ENCODE results near the gene BRD1.
"Not testable (repeated sequence)": the region's sequence is repeated elsewhere in the genome, so short reads cannot be mapped to it uniquely, and the experiment has no call there.

The BRD1 gene

GRCh38 chr22:49827271-49827852 lies 311 bp downstream of the BRD1 start:
- Mint-ChIP-seq H3K36me3 (ENCODE audit: insufficient read depth) (peaks cover 40% of the 10 kb centered on the region), H3K4me1 (peaks cover 38% of the 10 kb centered on the region), H3K27ac (ENCODE audit: low read depth) (no peak overlapping the region), H3K27me3 (no peaks in the 10 kb centered on the region), H3K9me3 (no peaks in the 10 kb centered on the region), H3K4me3 (peak overlapping the region; percentile 94)
- peak; percentile 6 for ATAC-seq (replicated peaks; ENCODE audit: extremely low read depth, poor library complexity, severe bottlenecking)
- no peak for DNase-seq (ENCODE audit: low spot score in 2 of 2)

- H3K9me3 Mint-ChIP-seq, result no peaks in the 10 kb centered on the region
- peak overlapping the region; percentile 90 for H3K27ac Mint-ChIP-seq (ENCODE audit: low read depth)
- ATAC-seq (replicated peaks; ENCODE audit: extremely low read depth, poor library complexity, severe bottlenecking) (peak; percentile 29), DNase-seq (ENCODE audit: low spot score in 2 of 2) (peak in 1 of 2 donors; percentile 27)
- H3K4me3 Mint-ChIP-seq, result peak overlapping the region; percentile 94
- H3K27me3 Mint-ChIP-seq, result no peaks in the 10 kb centered on the region
- peaks cover 38% of the 10 kb centered on the region for H3K4me1 Mint-ChIP-seq
- peaks cover 46% of the 10 kb centered on the region for H3K36me3 Mint-ChIP-seq (ENCODE audit: insufficient read depth)
These were observed 936 bp downstream of the BRD1 start for GRCh38 chr22:49826603-49827270.

GRCh38 chr22:49825944-49826602 lies 1.6 kb downstream of the BRD1 start:
- H3K27ac Mint-ChIP-seq (ENCODE audit: low read depth), result peak overlapping the region; percentile 90
- peaks cover 40% of the 10 kb centered on the region for H3K4me1 Mint-ChIP-seq
- peak; percentile 83 for ATAC-seq (replicated peaks; ENCODE audit: extremely low read depth, poor library complexity, severe bottlenecking)
- H3K4me3 Mint-ChIP-seq, result peak overlapping the region; percentile 94
- H3K27me3 Mint-ChIP-seq, result no peaks in the 10 kb centered on the region
- peaks cover 51% of the 10 kb centered on the region for H3K36me3 Mint-ChIP-seq (ENCODE audit: insufficient read depth)
- H3K9me3 Mint-ChIP-seq, result no peaks in the 10 kb centered on the region
- DNase-seq (ENCODE audit: low spot score in 2 of 2), result peak; percentile 51 to 64

GRCh38 chr22:49825436-49825835 lies 2.2 kb downstream of the BRD1 start:
- Mint-ChIP-seq H3K27ac (ENCODE audit: low read depth) (peak overlapping the region; percentile 90), H3K9me3 (no peaks in the 10 kb centered on the region), H3K27me3 (no peaks in the 10 kb centered on the region), H3K4me1 (peaks cover 46% of the 10 kb centered on the region), H3K4me3 (peak overlapping the region; percentile 94), H3K36me3 (ENCODE audit: insufficient read depth) (peaks cover 58% of the 10 kb centered on the region)
- DNase-seq (ENCODE audit: low spot score in 2 of 2) (no peak), ATAC-seq (replicated peaks; ENCODE audit: extremely low read depth, poor library complexity, severe bottlenecking) (no peak)

- H3K27ac Mint-ChIP-seq (ENCODE audit: low read depth), result no peak overlapping the region
These were observed 2.7 kb downstream of the BRD1 start for GRCh38 chr22:49824936-49825335.

GRCh38 chr22:49824185-49824925 lies 3.3 kb downstream of the BRD1 start:
- ATAC-seq (replicated peaks; ENCODE audit: extremely low read depth, poor library complexity, severe bottlenecking) (no peak), DNase-seq (ENCODE audit: low spot score in 2 of 2) (no peak)
- H3K9me3 Mint-ChIP-seq, result no peaks in the 10 kb centered on the region
- peaks cover 48% of the 10 kb centered on the region for H3K4me1 Mint-ChIP-seq
- peak overlapping the region; percentile 68 for H3K27ac Mint-ChIP-seq (ENCODE audit: low read depth)
- peak overlapping the region; percentile 94 for H3K4me3 Mint-ChIP-seq
- peaks cover 61% of the 10 kb centered on the region for H3K36me3 Mint-ChIP-seq (ENCODE audit: insufficient read depth)
- no peaks in the 10 kb centered on the region for H3K27me3 Mint-ChIP-seq

More at GRCh38 chr22:49824936-49825335, 2.7 kb downstream of the BRD1 start:
- H3K4me3 Mint-ChIP-seq, result peak overlapping the region; percentile 94
- no peaks in the 10 kb centered on the region for H3K27me3 Mint-ChIP-seq
- H3K9me3 Mint-ChIP-seq, result no peaks in the 10 kb centered on the region
- H3K36me3 Mint-ChIP-seq (ENCODE audit: insufficient read depth), result peaks cover 61% of the 10 kb centered on the region
- H3K4me1 Mint-ChIP-seq, result peaks cover 51% of the 10 kb centered on the region
- DNase-seq (ENCODE audit: low spot score in 2 of 2), result no peak
- ATAC-seq (replicated peaks; ENCODE audit: extremely low read depth, poor library complexity, severe bottlenecking), result no peak

- H3K27ac Mint-ChIP-seq (ENCODE audit: low read depth), result peak overlapping the region; percentile 68
- no peak for ATAC-seq (replicated peaks; ENCODE audit: extremely low read depth, poor library complexity, severe bottlenecking)
These were observed 4.2 kb downstream of the BRD1 start for GRCh38 chr22:49823289-49824045.

GRCh38 chr22:49821741-49822140 lies 5.9 kb downstream of the BRD1 start:
- ATAC-seq (replicated peaks; ENCODE audit: extremely low read depth, poor library complexity, severe bottlenecking); H3K4me3 Mint-ChIP-seq; H3K9me3 Mint-ChIP-seq; DNase-seq (ENCODE audit: low spot score in 2 of 2); H3K27me3 Mint-ChIP-seq: not testable (repeated sequence)
- H3K36me3 Mint-ChIP-seq (ENCODE audit: insufficient read depth), result peaks cover 82% of the 10 kb centered on the region
- H3K27ac Mint-ChIP-seq (ENCODE audit: low read depth), result peak overlapping the region; percentile 38
- H3K4me1 Mint-ChIP-seq, result peaks cover 72% of the 10 kb centered on the region

More at GRCh38 chr22:49823289-49824045, 4.2 kb downstream of the BRD1 start:
- Mint-ChIP-seq H3K4me3 (peak overlapping the region; percentile 94), H3K36me3 (ENCODE audit: insufficient read depth) (peaks cover 70% of the 10 kb centered on the region), H3K9me3 (no peaks in the 10 kb centered on the region), H3K4me1 (peaks cover 55% of the 10 kb centered on the region), H3K27me3 (no peaks in the 10 kb centered on the region)
- no peak for DNase-seq (ENCODE audit: low spot score in 2 of 2)

- Mint-ChIP-seq H3K4me1 (peaks cover 76% of the 10 kb centered on the region), H3K9me3 (no peaks in the 10 kb centered on the region), H3K36me3 (ENCODE audit: insufficient read depth) (peaks cover 78% of the 10 kb centered on the region), H3K27ac (ENCODE audit: low read depth) (no peak overlapping the region), H3K4me3 (no peak overlapping the region), H3K27me3 (no peaks in the 10 kb centered on the region)
- no peak for DNase-seq (ENCODE audit: low spot score in 2 of 2)
- ATAC-seq (replicated peaks; ENCODE audit: extremely low read depth, poor library complexity, severe bottlenecking), result no peak
These were observed 6.7 kb downstream of the BRD1 start for GRCh38 chr22:49820984-49821383.

GRCh38 chr22:49817359-49817758 lies 10.3 kb downstream of the BRD1 start:
- Mint-ChIP-seq H3K27ac (ENCODE audit: low read depth) (peak overlapping the region; percentile 43), H3K36me3 (ENCODE audit: insufficient read depth) (peaks cover 79% of the 10 kb centered on the region), H3K27me3 (no peaks in the 10 kb centered on the region), H3K4me3 (peak overlapping the region; percentile 24), H3K9me3 (no peaks in the 10 kb centered on the region), H3K4me1 (peaks cover 78% of the 10 kb centered on the region)
- ATAC-seq (replicated peaks; ENCODE audit: extremely low read depth, poor library complexity, severe bottlenecking), result no peak
- no peak for DNase-seq (ENCODE audit: low spot score in 2 of 2)

- peaks cover 69% of the 10 kb centered on the region for H3K36me3 Mint-ChIP-seq (ENCODE audit: insufficient read depth)
- DNase-seq (ENCODE audit: low spot score in 2 of 2) (no peak), ATAC-seq (replicated peaks; ENCODE audit: extremely low read depth, poor library complexity, severe bottlenecking) (peak; percentile 34)
- no peaks in the 10 kb centered on the region for H3K9me3 Mint-ChIP-seq
- peaks cover 85% of the 10 kb centered on the region for H3K4me1 Mint-ChIP-seq
- no peaks in the 10 kb centered on the region for H3K27me3 Mint-ChIP-seq
- peak overlapping the region; percentile 25 for H3K27ac Mint-ChIP-seq (ENCODE audit: low read depth)
- peak overlapping the region; percentile 24 for H3K4me3 Mint-ChIP-seq
These were observed 12.0 kb downstream of the BRD1 start for GRCh38 chr22:49815641-49816091.

- Mint-ChIP-seq H3K27me3 (no peaks in the 10 kb centered on the region), H3K27ac (ENCODE audit: low read depth) (peak overlapping the region; percentile 44), H3K4me3 (peak overlapping the region; percentile 24), H3K9me3 (no peaks in the 10 kb centered on the region), H3K36me3 (ENCODE audit: insufficient read depth) (peaks cover 66% of the 10 kb centered on the region), H3K4me1 (peaks cover 85% of the 10 kb centered on the region)
- DNase-seq (ENCODE audit: low spot score in 2 of 2) (no peak), ATAC-seq (replicated peaks; ENCODE audit: extremely low read depth, poor library complexity, severe bottlenecking) (no peak)
These were observed 12.8 kb downstream of the BRD1 start for GRCh38 chr22:49814856-49815255.

Data from central memory CD8-positive, alpha-beta T cell (primary cell).